Lower leg skin (tissue), 3 donors: ENCODE data around the gene COG5.

ENCODE experiments used
- POLR2A ChIP-seq, 2 donors: fragments of 450-650 bp; IDR thresholded peaks; one replicate each; pipeline ENCODE4 v1.6.1; 2016 to 2017; ENCODE audit warnings: antibody characterized with exemption in 2 of 2, mild to moderate bottlenecking in 1 of 2, moderate library complexity in 1 of 2
- TF ChIP-seq, protein P1 (sequence below), 3 donors: fragments of 450-650 bp; IDR thresholded peaks; one replicate each; pipeline ENCODE4 v1.5.1; 2016; ENCODE audit warnings: antibody characterized with exemption in 3 of 3, mild to moderate bottlenecking in 3 of 3, moderate library complexity in 2 of 3

- TF ChIP-seq, protein P1, sequence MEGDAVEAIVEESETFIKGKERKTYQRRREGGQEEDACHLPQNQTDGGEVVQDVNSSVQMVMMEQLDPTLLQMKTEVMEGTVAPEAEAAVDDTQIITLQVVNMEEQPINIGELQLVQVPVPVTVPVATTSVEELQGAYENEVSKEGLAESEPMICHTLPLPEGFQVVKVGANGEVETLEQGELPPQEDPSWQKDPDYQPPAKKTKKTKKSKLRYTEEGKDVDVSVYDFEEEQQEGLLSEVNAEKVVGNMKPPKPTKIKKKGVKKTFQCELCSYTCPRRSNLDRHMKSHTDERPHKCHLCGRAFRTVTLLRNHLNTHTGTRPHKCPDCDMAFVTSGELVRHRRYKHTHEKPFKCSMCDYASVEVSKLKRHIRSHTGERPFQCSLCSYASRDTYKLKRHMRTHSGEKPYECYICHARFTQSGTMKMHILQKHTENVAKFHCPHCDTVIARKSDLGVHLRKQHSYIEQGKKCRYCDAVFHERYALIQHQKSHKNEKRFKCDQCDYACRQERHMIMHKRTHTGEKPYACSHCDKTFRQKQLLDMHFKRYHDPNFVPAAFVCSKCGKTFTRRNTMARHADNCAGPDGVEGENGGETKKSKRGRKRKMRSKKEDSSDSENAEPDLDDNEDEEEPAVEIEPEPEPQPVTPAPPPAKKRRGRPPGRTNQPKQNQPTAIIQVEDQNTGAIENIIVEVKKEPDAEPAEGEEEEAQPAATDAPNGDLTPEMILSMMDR (IDR thresholded peaks at IDR 0.05): no peak
- TF ChIP-seq POLR2A (IDR thresholded peaks at IDR 0.05): no peak
Observed at GRCh38 chr7:107171496-107171895, 392.2 kb downstream of the COG5 start.
